Pancreas (tissue), 10 donors: ENCODE measurements around the gene CEACAM1. TPM values are rescaled to one million over a fixed set of nuclear protein-coding genes. Genes with fewer than 3 reads are reported as not detected.
A peak's percentile ranks its signal among the peaks of the same experiment; 100 is the strongest.
"Not testable (repeated sequence)": the region's sequence is repeated elsewhere in the genome, so short reads cannot be mapped to it uniquely, and the experiment has no call there.

Source experiments
- ATAC-seq, 4 donors: fragments of 200-7000 bp; cut with Tn5 transposase; one replicate each; pipeline versions ENCODE4 v1.8.0 to v1.9.1; 2020; ENCODE audit warnings: mild to moderate bottlenecking in 4 of 4, moderate library complexity in 4 of 4
- DNase-seq, 6 donors: peaks; one replicate each; pipeline ENCODE4 v3.0.0-alpha.2; 2020
- FAIRE-seq: peaks from 2 replicates; lab custom pipeline; 2012; peaks lifted over from hg19 to GRCh38; lab: Jason Lieb, UNC
- H3K27ac ChIP-seq, 4 donors: fragments of 200-600 bp; sonication (generic); 1 replicate in 3 of 4; 2 replicates in 1 of 4; pipeline versions ENCODE4 v1.5.0 to v1.8.0; 2020
- H3K27me3 ChIP-seq, 4 donors: fragments of 200-600 bp; one replicate each; pipeline ENCODE4 v1.8.0; 2021
- H3K36me3 ChIP-seq, 3 donors: fragments of 200-600 bp; sonication (generic) in 1 of 3; one replicate each; pipeline versions ENCODE4 v1.5.0 to v1.8.0; 2020 to 2021
- H3K4me1 ChIP-seq, 3 donors: fragments of 200-600 bp; one replicate each; pipeline ENCODE4 v1.8.0; 2021
- H3K4me3 ChIP-seq, 4 donors: fragments of 200-600 bp; sonication (generic) in 2 of 4; one replicate each; pipeline versions ENCODE4 v1.5.0 to v1.8.0; 2020 to 2021
- H3K9me3 ChIP-seq, 4 donors: fragments of 200-600 bp; one replicate each; pipeline ENCODE4 v1.8.0; 2021
- CTCF ChIP-seq, 4 donors: fragments of 200-600 bp; sonication (generic) in 3 of 4; IDR thresholded peaks; one replicate each; pipeline versions ENCODE4 v1.5.0 to v1.8.0; 2021; ENCODE audit warnings: antibody characterized with exemption in 4 of 4
- WGBS, 2 donors: extraction: QIAGEN DNeasy Blood & Tissue Kit; methylation state at CpG; one replicate each; pipeline ENCODE4 v1.1.7; 2013; 5-methylcytosine and 5-hydroxymethylcytosine counted together
- intact Hi-C, 3 donors: fragments of 100-400 bp; cut with DNase I; formaldehyde crosslinking; loops; one replicate each; pipeline versions ENCODE4 v1.11.1 to v1.14.2; 2022
- polyA plus RNA-seq, 2 donors: library from polyadenylated mRNA; stranded (reverse); fragments of 200-250 nt; gene quantifications; one replicate each; pipeline ENCODE4 v1.2.3, GENCODE V29; 2013
- total RNA-seq, 6 donors: library from RNA; stranded (reverse); fragmentation: NEBNext Ultra II Directional in 4 of 6; extraction: Animal tissue kit (Norgen Biotek cat#: 25700) in 4 of 6; gene quantifications; one replicate each; pipeline versions ENCODE4 v1.2.1 to v1.2.4, GENCODE V29; 2021 to 2023
- donor health status: healthy with polysubstance abuse.
- donor health status: DM: no; HTN: no; CAD: no; lungs with moderate emphysema.
- donor health status: DM: no; HTN: no; CAD: no.
- donor health status: control.
- donor health status: control.
- donor health status: Bipolar disorder and iron deficiency.
- donor health status: DM: yes; HTN: yes; CAD: no.
- donor health status: DM: no; HTN: no; CAD: no.
- donor health status: DM: no; HTN: no; CAD: no.
- donor health status: DM: yes; HTN: yes; CAD: no.

CEACAM1 gene
- total and polyA plus RNA-seq, 8 donors: 1.3 to 7.2 (median 1.9) TPM

- Histone ChIP-seq H3K36me3 (no peaks in the 10 kb centered on the region), H3K9me3 (no peaks in the 10 kb centered on the region), H3K4me3 (no peak overlapping the region), H3K27me3 (no peaks in the 10 kb centered on the region), H3K27ac (no peak overlapping the region), H3K4me1 (no peaks in the 10 kb centered on the region)
- intact Hi-C loops: no loop called here
- ATAC-seq (peak in 2 of 4 donors; percentile 20 to 72), FAIRE-seq (no peak), DNase-seq (peak in 1 of 6 donors; percentile 37)
- WGBS, 2 donors: 38% methylated on average over 5 of the region's 5 CpGs
- TF ChIP-seq CTCF (IDR thresholded peaks at IDR 0.05): no peak
Measured at GRCh38 chr19:42555317-42555716, 27.0 kb upstream of the CEACAM1 start.

DNA sequence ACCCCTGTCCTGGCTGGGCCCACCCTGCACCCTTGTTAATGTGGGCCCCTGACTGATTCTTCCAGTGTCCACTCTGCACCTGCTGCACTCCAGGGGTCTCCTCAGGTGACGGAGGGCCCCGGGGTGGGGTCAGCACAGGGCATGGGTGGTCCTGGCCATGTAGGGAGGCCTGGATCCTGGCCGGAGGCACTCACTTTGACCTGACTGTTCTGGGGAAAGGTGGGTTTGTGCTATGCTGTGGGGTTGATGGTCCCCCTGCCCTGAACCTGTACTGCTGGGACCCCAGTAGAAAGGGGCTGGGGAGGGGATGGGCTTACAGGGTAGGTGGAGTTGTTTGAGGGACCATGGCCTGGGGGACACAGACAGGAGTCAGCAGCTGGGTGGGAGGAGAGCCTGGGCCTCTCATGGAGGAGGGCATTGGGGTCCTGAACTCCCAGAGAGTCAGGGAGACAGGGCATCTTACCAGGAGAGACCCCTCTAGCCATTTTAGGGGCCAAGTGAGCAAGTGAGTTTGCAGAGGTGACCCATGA lies 25.8 kb upstream of the CEACAM1 start:
- 73 to 84% methylated on average over 3 of the region's 3 CpGs for WGBS, 2 donors
- no peak for TF ChIP-seq CTCF (IDR thresholded peaks at IDR 0.05)
- DNase-seq (no peak), ATAC-seq (no peak), FAIRE-seq (no peak)
- Histone ChIP-seq H3K36me3 (no peaks in the 10 kb centered on the region), H3K27ac (no peak overlapping the region), H3K27me3 (no peaks in the 10 kb centered on the region), H3K4me1 (no peaks in the 10 kb centered on the region), H3K9me3 (no peaks in the 10 kb centered on the region), H3K4me3 (no peak overlapping the region)
- intact Hi-C loops: no loop called here

- Histone ChIP-seq H3K9me3 (no peaks in the 10 kb centered on the region), H3K4me1 (no peaks in the 10 kb centered on the region), H3K4me3 (no peak overlapping the region), H3K36me3 (no peaks in the 10 kb centered on the region), H3K27ac (no peak overlapping the region), H3K27me3 (no peaks in the 10 kb centered on the region)
- 57 to 59% methylated on average over 6 to 8 of the region's 8 CpGs for WGBS, 2 donors
- no peak for DNase-seq
- ATAC-seq: peak in 2 of 4 donors; percentile 69 to 72
- no peak for FAIRE-seq
- intact Hi-C loops: no loop called here
- no peak for TF ChIP-seq CTCF (IDR thresholded peaks at IDR 0.05)
Measured at GRCh38 chr19:42553292-42554045, 25.2 kb upstream of the CEACAM1 start.

DNA sequence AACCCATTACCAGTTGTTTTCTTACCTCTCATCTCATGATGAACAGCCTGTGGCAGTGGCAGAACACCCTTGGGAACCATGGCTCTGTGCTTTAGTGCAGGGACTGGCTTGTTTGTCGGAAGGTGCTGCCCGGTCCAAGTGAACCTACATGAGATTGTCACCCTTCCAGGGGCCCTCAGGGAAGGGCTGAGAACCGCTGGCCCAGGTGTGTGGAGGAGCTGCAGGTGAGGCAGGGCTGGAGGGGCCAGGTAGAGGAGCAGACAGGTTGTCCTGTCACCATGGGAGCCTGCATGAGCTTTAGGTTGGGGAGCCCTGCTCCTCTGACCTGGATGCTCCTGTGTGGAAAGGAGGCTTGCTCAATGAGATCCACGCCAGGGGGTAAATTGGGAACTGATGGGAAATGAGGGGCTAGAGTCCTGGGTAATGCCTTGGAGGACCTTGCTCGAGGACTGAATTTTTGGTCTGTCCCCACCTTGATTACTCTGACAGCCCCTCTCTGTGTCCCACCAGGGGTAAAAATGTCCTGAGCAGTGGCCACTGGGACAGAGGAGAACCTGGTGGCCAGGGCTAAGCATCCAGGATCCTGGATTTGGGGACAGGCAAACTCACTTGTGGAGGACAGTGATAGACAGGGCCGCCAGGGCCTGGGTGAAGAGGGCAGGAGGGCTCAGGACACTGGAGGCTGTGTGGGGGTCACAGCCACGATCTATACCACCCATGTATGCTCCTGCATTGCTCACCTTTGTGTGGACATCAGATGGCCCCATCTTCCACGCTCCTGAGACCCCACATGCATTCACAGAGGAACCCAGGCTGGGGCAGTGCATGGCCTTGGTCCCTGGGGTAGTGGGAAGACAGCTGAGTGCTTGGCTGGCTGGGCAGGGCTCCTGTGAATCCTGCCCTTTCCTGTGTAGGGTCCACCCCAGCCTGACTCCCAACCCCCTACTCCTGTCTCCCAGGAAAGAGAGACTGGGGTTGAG lies 24.1 kb upstream of the CEACAM1 start:
- ATAC-seq: no peak

GRCh38 chr19:42550521-42550920 lies 22.2 kb upstream of the CEACAM1 start:
- FAIRE-seq, H3K4me1 ChIP-seq, ATAC-seq, intact Hi-C loops, H3K27me3 ChIP-seq, H3K9me3 ChIP-seq, DNase-seq, H3K4me3 ChIP-seq, H3K27ac ChIP-seq, H3K36me3 ChIP-seq: not testable (repeated sequence)
- 84 to 91% methylated on average over 6 of the region's 6 CpGs for WGBS, 2 donors

More for the DNA sequence above, 24.1 kb upstream of the CEACAM1 start:
- intact Hi-C loops: no loop called here
- no peak for TF ChIP-seq CTCF (IDR thresholded peaks at IDR 0.05)
- H3K4me3 ChIP-seq: no peak overlapping the region
- no peaks in the 10 kb centered on the region for H3K27me3 ChIP-seq
- FAIRE-seq (no peak), DNase-seq (no peak)
- no peaks in the 10 kb centered on the region for H3K4me1 ChIP-seq
- 72 to 73% methylated on average over 8 of the region's 8 CpGs for WGBS, 2 donors
- no peaks in the 10 kb centered on the region for H3K36me3 ChIP-seq
- no peak overlapping the region for H3K27ac ChIP-seq
- no peaks in the 10 kb centered on the region for H3K9me3 ChIP-seq

DNA sequence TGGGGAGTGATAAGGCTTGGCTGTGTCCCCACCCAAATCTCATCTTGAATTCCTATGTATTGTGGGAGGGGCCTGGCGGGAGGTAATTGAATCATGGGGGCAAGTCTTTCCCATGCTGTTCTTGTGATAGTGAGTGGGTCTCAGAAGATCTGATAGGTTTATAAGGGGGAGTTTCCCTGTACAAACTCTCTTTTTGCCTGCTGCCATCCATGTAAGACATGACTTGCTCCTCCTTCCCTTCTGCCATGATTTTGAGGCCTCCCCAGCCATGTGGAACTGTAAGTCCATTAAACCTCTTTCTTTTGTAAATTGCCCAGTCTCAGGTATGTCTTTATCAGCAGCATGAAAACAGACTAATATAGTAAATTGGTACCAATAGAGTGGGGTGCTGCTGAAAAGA lies 20.8 kb upstream of the CEACAM1 start:
- DNase-seq, H3K36me3 ChIP-seq, H3K4me1 ChIP-seq, intact Hi-C loops, H3K27ac ChIP-seq, H3K4me3 ChIP-seq, H3K27me3 ChIP-seq, ATAC-seq, FAIRE-seq, H3K9me3 ChIP-seq: not testable (repeated sequence)
- WGBS, 2 donors: 92 to 96% methylated on average over 1 of the region's 1 CpG
